Measurements from ENCODE around the gene GDPD4.

The GDPD4 gene

DNA sequence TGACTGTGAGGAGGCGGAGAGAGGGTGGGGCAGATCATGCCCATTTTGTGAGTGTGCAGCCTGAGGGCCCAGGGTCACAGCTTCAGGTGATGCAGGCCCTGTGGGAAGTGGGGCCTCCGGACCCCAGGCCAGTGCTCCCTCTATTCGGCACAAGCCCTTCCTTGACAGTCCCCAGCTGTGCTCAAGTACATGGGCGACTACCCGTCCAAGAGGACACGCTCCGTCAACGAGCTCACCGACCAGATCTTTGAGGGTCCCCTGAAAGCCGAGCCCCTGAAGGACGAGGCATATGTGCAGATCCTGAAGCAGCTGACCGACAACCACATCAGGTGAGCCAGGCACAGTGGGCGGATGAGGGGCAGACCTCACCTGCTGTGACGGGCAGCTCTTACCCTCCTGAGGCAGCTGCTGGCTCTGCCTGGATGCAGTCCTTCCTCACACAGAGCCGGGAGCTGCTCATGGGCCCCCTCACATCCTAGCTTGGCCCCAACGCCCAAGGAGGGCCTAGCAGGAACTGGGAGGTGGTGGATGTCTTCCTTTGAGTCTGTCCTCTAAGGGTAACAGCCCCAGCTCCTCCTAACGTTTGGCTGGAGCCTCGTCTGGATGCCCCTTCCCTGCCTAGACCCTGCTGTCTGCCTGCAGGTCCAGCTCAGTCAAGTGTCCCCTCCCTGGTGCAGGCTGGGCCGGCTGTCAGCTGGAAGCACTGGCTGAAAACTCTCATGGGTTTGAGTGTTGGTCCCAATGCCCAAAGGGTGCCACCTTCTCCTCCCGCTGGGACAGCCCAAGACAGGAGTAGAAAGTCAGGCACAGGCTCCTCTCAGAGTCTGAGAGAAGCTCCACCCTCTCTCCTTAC lies 97.4 kb downstream of the GDPD4 start:
- Histone ChIP-seq H2BK12ac (ENCODE audit: low read length) (peak overlapping the region; percentile 60), H3K4me3 (ENCODE audit: low read length in 2 of 2) (peak overlapping the region in 1 of 2 donors; percentile 27)
- WGBS, 2 donors (ENCODE audit: extremely low coverage in 2 of 2, insufficient read length in 2 of 2, insufficient replicate concordance in 1 of 2), result no CpG with 5 or more reads among the region's 20 CpGs

DNA sequence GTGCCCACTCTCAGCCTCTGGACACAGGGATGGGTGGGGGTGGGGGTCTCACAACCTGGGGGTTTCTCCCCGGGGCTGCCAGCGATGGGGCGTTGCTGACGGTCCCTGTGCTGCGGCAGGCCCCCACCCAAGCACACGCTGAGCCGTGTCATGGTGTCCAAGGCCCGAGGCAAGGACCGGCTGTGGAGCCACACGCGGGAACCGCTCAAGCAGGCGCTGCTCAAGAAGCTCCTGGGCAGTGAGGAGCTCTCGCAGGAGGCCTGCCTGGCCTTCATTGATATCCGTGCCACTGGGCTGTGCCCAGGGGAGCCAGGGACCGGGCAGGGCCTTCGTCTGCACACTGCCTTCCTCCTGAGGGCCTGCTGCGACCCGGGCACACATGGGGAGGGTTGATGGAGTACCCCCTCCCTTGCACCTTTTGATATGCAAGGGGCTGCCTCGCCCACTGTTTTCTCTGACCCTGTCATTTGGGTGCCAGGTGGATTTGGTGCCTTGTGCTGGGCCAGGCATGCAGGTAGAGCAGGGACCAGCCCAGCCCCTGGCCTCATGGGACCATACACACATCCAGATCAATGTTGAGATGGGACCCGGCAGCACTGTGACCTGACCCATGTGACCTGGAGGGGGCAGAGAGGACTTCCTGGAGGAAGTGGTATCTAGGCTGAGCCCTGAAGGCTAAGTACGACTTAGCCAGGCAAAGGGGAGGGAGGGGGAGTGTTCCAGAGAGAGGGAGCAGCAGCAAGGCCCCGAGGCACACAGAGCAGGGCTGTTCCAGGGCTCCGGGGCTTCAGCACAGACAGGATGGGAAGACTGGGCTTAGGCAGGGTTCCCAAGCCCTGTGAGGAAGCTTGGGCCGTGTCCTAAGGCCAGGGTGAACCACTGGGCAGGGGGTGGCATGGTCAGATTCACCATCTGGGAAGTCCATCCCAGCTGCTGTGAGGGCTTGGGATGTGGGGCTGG lies 98.3 kb downstream of the GDPD4 start:
- H3K4me2 ChIP-seq (ENCODE audit: insufficient read depth, low read length, poor library complexity, severe bottlenecking), result no peak overlapping the region
- H3K36me3 ChIP-seq (replicated peaks in 1 of 2; ENCODE audit: control insufficient read depth in 2 of 2, insufficient read depth in 2 of 2, low read length in 2 of 2), result no peaks in the 10 kb centered on the region
- peak overlapping the region; percentile 30 for H3K9ac ChIP-seq (ENCODE audit: low read depth, low read length, poor library complexity)
- H3K4me1 ChIP-seq (ENCODE audit: control insufficient read depth in 2 of 2, insufficient read depth in 1 of 2, low read depth in 1 of 2, low read length in 2 of 2), result no peaks in the 10 kb centered on the region
- H3K14ac ChIP-seq (ENCODE audit: low read length), result peak overlapping the region; percentile 95
- no peak overlapping the region for H2BK120ac ChIP-seq (ENCODE audit: low read depth, low read length)
- peak overlapping the region; percentile 62 for H2BK15ac ChIP-seq (ENCODE audit: low read length)
- peak overlapping the region; percentile 85 for H2AK5ac ChIP-seq (ENCODE audit: low read depth, low read length)
- H3K23ac ChIP-seq (ENCODE audit: low read depth, low read length, poor library complexity), result peak overlapping the region; percentile 34
- no peak overlapping the region for H2BK5ac ChIP-seq (ENCODE audit: low read length)
- H3K4ac ChIP-seq (ENCODE audit: low read length), result no peak overlapping the region
- no peak overlapping the region for H4K8ac ChIP-seq (ENCODE audit: low read depth, low read length)
- H3K4me3 ChIP-seq (ENCODE audit: low read length in 2 of 2), result no peak overlapping the region
- no peak overlapping the region for H3K27ac ChIP-seq (replicated peaks; ENCODE audit: low read length)
- no peak for DNase-seq (ENCODE audit: low spot score)
- no CpG with 5 or more reads among the region's 25 CpGs for WGBS, 2 donors (ENCODE audit: extremely low coverage in 2 of 2, insufficient read length in 2 of 2, insufficient replicate concordance in 1 of 2)
- no peak overlapping the region for H2BK12ac ChIP-seq (ENCODE audit: low read length)
- no peaks in the 10 kb centered on the region for H3K79me1 ChIP-seq (ENCODE audit: low read depth, low read length)
- H2AFZ ChIP-seq (ENCODE audit: low read length), result peak overlapping the region; percentile 40
- H3K27me3 ChIP-seq (ENCODE audit: control insufficient read depth in 3 of 3, insufficient read depth in 3 of 3, low read depth in 1 of 3, low read length in 3 of 3), result peaks cover 0 to 5% (median 3%) of the 10 kb centered on the region in 3 experiments
- H3K9me3 ChIP-seq (replicated peaks in 1 of 2; ENCODE audit: control insufficient read depth in 2 of 2, insufficient read depth in 1 of 2, low read depth in 1 of 2, low read length in 2 of 2), result peaks cover 0 to 2% of the 10 kb centered on the region in 2 donors
- peak overlapping the region; percentile 72 for H3K18ac ChIP-seq (ENCODE audit: low read length)
- H4K91ac ChIP-seq (ENCODE audit: low read depth, low read length, poor library complexity), result peak overlapping the region; percentile 85

More for the DNA sequence above, 97.4 kb downstream of the GDPD4 start:
- Histone ChIP-seq H2AK5ac (ENCODE audit: low read depth, low read length) (peak overlapping the region; percentile 85), H3K4me1 (ENCODE audit: control insufficient read depth in 2 of 2, insufficient read depth in 1 of 2, low read depth in 1 of 2, low read length in 2 of 2) (no peaks in the 10 kb centered on the region), H2BK5ac (ENCODE audit: low read length) (peak overlapping the region; percentile 30), H2AFZ (ENCODE audit: low read length) (no peak overlapping the region), H3K27me3 (ENCODE audit: control insufficient read depth in 3 of 3, insufficient read depth in 3 of 3, low read depth in 1 of 3, low read length in 3 of 3) (peaks cover 0 to 5% (median 3%) of the 10 kb centered on the region in 3 experiments), H3K27ac (replicated peaks; ENCODE audit: low read length) (no peak overlapping the region), H2BK120ac (ENCODE audit: low read depth, low read length) (peak overlapping the region; percentile 38), H3K9ac (ENCODE audit: low read depth, low read length, poor library complexity) (peak overlapping the region; percentile 72), H3K4me2 (ENCODE audit: insufficient read depth, low read length, poor library complexity, severe bottlenecking) (no peak overlapping the region), H4K91ac (ENCODE audit: low read depth, low read length, poor library complexity) (no peak overlapping the region), H3K36me3 (replicated peaks in 1 of 2; ENCODE audit: control insufficient read depth in 2 of 2, insufficient read depth in 2 of 2, low read length in 2 of 2) (no peaks in the 10 kb centered on the region), H3K4ac (ENCODE audit: low read length) (peak overlapping the region; percentile 69), H3K9me3 (replicated peaks in 1 of 2; ENCODE audit: control insufficient read depth in 2 of 2, insufficient read depth in 1 of 2, low read depth in 1 of 2, low read length in 2 of 2) (peaks cover 0 to 2% of the 10 kb centered on the region in 2 donors), H3K79me1 (ENCODE audit: low read depth, low read length) (no peaks in the 10 kb centered on the region), H3K14ac (ENCODE audit: low read length) (peak overlapping the region; percentile 95), H3K23ac (ENCODE audit: low read depth, low read length, poor library complexity) (peak overlapping the region; percentile 52), H3K18ac (ENCODE audit: low read length) (peak overlapping the region; percentile 72), H4K8ac (ENCODE audit: low read depth, low read length) (no peak overlapping the region), H2BK15ac (ENCODE audit: low read length) (peak overlapping the region; percentile 31)
- DNase-seq (ENCODE audit: low spot score), result no peak

DNA sequence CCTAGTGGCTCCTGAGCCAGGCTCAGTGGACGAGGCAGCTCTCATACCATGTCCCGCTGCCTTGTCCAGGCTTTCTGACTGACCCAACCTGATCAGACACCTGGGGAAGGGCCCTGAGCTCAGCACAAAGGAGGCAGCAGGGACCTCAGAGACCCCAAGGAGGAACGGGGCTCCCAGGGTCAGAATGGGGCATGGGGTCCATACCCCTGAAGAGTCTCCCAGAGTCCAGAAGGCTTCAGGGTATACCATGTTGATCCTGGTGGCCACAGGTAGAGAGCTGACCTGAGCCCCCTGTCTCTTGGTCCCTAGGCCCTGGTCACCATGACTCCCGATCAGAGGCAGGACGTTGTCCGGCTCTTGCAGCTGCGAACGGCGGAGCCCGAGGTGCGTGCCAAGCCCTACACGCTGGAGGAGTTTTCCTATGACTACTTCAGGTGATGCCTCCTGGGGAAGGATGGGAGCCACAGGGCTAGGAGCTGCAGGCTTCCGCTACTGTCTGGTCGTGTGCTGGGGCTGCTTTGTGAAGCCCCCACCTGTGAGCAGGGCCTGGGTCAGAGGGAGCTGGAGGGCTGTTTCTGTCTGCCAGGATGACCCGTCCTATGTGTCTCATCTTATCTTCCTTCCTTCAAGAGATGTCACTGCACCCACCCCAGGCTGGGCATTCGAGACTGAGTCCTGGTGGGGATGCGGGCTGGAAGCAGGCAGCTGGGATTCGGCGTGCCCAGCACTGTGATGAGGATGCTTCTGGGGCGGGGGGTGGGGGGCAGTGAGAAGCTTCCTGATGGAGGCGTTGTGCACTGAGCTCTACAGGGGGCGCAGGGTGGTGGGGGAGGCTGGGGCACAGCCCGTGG lies 99.3 kb downstream of the GDPD4 start:
- no CpG with 5 or more reads among the region's 23 CpGs for WGBS, 2 donors (ENCODE audit: extremely low coverage in 2 of 2, insufficient read length in 2 of 2, insufficient replicate concordance in 1 of 2)
- H3K27ac ChIP-seq (replicated peaks; ENCODE audit: low read length), result no peak overlapping the region
- no peak overlapping the region for H3K4me3 ChIP-seq (ENCODE audit: low read length in 2 of 2)
- peaks cover 0 to 2% of the 10 kb centered on the region in 2 donors for H3K9me3 ChIP-seq (replicated peaks in 1 of 2; ENCODE audit: control insufficient read depth in 2 of 2, insufficient read depth in 1 of 2, low read depth in 1 of 2, low read length in 2 of 2)
- no peaks in the 10 kb centered on the region for H3K79me1 ChIP-seq (ENCODE audit: low read depth, low read length)
- no peak overlapping the region for H3K4me2 ChIP-seq (ENCODE audit: insufficient read depth, low read length, poor library complexity, severe bottlenecking)
- H3K23ac ChIP-seq (ENCODE audit: low read depth, low read length, poor library complexity), result no peak overlapping the region
- H3K4ac ChIP-seq (ENCODE audit: low read length), result no peak overlapping the region
- H3K36me3 ChIP-seq (replicated peaks in 1 of 2; ENCODE audit: control insufficient read depth in 2 of 2, insufficient read depth in 2 of 2, low read length in 2 of 2), result no peaks in the 10 kb centered on the region
- H2BK12ac ChIP-seq (ENCODE audit: low read length), result no peak overlapping the region
- no peaks in the 10 kb centered on the region for H3K4me1 ChIP-seq (ENCODE audit: control insufficient read depth in 2 of 2, insufficient read depth in 1 of 2, low read depth in 1 of 2, low read length in 2 of 2)
- H4K91ac ChIP-seq (ENCODE audit: low read depth, low read length, poor library complexity), result no peak overlapping the region
- no peak overlapping the region for H4K8ac ChIP-seq (ENCODE audit: low read depth, low read length)
- H3K14ac ChIP-seq (ENCODE audit: low read length), result peak overlapping the region; percentile 25
- H3K9ac ChIP-seq (ENCODE audit: low read depth, low read length, poor library complexity), result no peak overlapping the region
- no peak overlapping the region for H2BK5ac ChIP-seq (ENCODE audit: low read length)
- no peak for DNase-seq (ENCODE audit: low spot score)
- peak overlapping the region; percentile 22 for H3K18ac ChIP-seq (ENCODE audit: low read length)
- H2AFZ ChIP-seq (ENCODE audit: low read length), result no peak overlapping the region
- H2AK5ac ChIP-seq (ENCODE audit: low read depth, low read length), result peak overlapping the region; percentile 5
- H2BK120ac ChIP-seq (ENCODE audit: low read depth, low read length), result no peak overlapping the region
- peaks cover 0 to 5% (median 3%) of the 10 kb centered on the region in 3 experiments for H3K27me3 ChIP-seq (ENCODE audit: control insufficient read depth in 3 of 3, insufficient read depth in 3 of 3, low read depth in 1 of 3, low read length in 3 of 3)
- H2BK15ac ChIP-seq (ENCODE audit: low read length), result no peak overlapping the region
